NCI-H82 treated with DMSO at 0.1 percent for 48 hours (cell line): ENCODE results near the gene GZMA.

ENCODE experiments used
- DNase-seq: peaks from one replicate; lab custom pipeline; 2025; ENCODE audit not compliant: unreplicated experiment; lab: John Stamatoyannopoulos, UW

Gene GZMA

DNA sequence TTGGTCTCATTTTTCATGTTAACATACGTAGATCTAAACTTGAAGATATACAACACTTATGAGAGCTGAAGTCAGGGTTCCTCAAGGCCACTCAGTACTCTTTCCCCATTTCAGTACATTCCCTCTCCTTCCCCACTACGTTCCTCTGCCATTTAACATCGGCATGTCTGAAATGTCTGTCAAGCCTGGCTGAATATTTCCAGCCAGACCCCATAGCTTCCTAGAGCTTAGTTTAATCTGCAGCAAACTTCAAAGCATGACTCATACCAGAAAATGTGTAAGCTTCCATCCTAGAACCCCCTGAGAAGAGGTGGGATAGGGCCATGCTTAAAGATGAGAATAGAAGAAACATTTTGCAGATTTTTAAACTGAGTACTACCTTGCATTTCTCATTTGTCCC lies 6.2 kb downstream of the GZMA start:
- no peak for DNase-seq

DNA sequence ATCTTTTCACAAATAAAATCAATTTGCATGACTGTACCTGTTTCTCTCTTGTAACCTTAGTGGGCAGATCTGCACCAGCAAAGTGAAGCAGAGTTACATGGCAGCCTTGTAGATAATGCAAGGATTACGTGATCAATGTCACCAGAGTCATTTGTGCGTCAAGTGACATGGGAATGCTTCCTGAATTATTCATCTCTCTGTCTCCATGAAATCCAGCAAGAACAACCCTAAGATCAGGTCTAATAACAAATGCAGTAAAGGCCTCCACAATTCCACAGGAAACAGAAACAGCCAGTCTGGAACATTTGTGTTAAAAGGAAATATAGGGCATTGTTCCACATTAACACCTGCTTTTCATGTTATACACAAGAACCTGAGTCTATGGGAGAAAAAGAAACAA lies 7.8 kb downstream of the GZMA start:
- DNase-seq = no peak

DNA sequence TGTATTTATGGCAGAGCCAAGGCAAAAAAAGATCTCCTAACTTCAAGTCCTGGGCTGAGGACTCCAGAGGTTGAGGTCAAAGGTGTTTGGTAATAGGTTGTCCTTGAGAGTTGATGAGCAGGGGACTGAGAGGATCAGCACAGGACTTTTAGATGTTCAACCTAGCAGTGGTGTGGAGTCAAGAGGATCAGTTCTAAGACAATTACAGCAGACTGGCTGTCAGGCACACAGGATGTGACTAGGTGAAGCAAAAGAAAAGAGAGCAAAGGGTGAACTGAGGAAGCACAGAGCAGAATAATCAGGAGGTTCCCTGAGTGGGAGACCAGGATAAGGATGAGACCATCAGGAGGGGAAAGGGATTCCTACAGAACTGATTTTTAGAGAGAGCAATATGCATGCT lies 10.9 kb downstream of the GZMA start:
- no peak for DNase-seq

DNA sequence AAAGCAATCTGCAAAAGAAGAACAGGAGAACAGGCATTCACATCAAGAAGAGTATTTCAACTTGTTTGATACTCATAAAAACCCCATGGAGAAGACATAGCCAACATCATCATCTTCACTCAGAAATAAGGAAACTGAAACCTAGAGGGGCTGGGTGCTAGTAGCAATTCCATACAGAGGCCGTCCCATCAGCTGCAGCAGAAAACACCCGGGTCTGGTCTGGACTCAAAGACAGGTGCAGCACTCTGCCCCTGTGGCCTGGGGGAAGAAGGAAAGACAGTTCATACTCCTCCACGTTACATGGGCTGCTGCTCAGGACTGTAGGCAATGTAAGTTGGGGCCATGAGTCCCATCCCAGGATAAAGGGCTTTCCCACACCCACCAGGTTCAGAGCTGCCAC lies 11.6 kb downstream of the GZMA start:
- DNase-seq = no peak

DNA sequence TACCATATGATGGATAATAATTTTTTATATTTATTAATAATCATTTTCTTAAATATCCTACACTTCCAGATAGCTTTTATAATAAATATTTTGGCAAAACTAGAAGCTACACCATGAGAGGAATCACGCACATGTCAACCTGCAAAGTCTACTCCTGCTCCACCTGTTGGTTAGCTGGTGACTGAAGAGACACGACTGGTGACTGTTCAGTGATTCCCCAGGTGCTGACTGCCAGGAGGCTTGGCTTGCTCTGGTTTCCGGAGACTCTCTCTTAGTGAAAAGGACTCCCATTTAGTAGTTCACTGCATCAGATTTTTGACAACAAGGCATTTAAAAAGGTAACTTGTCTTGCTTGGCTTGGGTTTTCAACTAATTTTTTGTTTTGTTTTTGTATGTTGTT lies 20.9 kb downstream of the GZMA start:
- DNase-seq = no peak

DNA sequence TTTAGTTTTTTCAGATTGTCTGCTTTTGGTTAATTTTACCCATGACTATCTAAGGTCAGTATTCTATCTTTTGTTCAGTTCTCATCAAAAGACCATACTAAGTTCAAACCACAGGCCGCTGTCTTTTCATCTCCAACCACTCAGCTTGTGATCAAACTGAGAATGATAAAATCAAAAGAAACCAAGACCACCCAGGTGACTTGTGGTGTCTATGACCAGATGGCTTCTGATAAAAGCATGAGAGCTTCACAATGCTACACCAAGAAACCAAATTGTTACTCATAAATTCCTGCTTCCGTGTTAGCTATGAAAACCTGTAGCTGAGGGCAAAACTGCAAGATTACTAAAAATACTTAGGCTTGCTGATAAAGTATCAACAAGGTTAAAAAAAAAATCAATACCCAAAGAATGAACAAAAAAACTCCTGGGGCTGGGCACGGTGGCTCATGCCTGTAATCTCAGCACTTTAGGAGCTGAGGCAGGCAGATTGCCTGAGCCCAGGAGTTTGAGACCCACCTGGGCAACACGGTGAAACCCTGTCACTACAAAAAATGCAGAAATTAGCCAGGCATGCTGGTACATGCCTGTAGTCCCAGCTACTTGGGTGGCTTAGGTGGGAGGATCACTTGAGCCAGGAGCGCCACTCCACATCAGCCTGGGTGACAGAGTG lies 31.7 kb downstream of the GZMA start:
- DNase-seq = no peak

DNA sequence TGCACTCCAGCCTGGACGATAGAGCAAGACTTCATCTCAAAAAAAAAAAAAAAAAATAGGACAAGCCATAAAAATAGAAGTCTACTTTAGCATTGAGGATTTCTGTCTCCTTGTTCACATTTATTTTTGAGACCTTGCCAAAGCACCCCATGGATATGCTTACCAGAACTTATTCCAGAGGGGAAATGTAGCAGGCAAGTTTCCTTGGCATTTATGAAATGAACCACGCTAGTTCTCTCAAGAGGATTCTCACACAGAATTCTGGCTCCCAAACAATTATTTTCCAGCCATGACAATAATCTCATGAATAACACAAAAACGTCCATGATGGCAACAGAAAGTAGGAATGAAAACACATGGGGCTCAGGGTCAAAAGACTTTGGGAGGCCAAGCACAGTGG lies 34.1 kb downstream of the GZMA start:
- no peak for DNase-seq

DNA sequence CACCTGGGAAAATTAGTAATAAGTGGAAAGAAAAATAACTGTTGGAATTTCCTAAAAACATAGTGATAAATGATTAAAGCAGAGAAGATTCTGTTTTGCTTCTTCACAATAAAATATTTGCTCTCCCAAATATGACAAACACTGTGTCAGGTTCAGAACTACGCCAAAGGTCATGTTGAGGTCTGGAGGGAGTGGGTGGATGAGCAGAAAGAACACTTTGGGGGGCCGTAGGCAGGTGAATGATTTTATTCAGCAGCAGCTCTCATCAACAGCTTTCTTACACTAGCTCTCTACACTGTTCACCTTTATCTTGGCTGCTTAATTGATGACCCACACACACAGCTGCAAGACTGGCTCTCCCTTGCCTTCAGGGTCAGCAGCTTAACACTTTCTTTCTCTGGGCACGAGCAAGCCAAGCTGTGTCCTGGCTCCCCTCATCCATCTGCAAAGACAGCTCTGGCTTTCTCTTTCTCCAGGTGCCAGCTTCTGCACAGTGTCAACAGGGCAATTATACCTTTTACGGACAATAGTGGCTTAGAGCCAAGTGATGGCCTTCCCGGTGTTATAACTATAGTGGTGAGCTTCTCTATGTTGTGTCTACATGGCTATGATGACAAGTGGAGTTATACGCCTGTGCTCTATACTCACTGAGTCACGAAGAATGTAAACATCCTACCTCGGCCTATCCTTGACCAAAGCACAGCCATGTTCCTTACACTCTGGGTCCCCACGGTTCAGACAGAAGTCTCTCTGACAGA lies 38.6 kb downstream of the GZMA start:
- DNase-seq = no peak

DNA sequence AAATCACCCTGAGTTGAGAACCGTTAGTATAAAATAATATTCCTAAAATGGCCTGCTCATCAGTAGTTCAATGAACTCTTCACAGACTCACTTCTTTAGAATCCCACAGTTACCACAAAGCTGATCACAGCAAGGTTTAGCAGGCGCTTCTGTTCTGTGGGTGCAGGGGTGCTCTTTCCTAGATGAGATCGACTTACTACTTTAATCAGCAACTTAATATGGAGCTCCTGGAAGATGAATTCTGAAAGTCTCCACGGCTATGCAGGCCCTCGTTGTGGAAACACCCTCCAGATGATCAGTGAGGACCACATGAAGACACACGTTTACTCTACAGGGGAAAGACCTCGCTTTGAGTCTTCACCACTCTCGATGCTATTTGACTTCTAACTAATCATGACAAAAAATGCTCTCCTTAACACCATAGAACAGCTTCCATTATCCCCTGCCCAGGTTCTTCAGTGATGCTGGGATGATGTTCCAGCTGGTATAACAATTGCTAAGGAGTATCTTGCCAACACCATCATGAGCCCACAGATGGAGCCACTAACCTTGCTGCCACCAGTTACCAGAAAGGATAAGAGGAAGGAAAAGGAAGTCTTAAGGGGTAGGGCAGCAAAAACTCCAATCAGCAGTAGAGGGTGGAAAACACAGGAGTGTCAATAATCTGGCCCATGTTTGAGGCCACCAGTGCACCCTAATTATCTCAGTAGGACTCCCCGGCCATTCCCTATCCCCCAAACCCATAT lies 39.7 kb downstream of the GZMA start:
- DNase-seq = no peak

DNA sequence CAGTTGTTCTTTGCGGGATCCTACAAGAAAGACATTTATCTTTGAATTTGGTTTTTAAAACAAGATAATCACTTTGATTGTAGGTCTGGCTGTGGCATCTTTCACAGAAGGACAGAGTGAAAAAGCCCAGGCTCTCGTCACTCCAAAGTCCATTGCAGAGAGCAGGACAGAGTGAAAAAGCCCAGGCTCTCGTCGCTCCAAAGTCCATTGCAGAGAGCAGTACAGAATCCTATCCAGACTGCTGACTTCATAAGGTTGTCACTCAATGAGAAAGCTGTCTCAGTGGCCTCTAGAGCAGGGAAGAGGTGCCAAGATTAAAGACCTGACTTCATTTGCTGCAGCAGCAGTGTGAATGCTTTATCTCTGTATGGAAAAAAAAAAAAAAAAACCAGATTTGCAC lies 41.2 kb downstream of the GZMA start:
- DNase-seq = no peak

DNA sequence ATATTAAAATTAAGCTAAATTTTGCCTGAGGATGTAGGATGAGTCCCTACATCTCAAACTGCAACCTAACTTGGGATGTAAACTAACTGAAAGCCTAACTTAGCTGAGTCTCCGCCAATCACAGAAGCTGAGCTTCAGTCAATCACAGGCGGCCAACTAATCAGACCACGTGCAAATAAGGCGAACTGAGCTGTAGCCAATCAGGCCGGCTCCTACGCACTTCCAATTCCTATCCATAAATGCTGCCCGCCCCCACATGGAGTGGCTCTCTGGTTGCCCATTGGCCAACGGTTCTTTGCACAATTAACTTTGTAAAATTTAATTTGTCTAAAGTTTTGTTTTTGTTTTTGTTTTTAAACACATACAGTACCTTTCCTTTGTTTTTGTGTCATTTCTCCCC lies 43.6 kb downstream of the GZMA start:
- DNase-seq = no peak

DNA sequence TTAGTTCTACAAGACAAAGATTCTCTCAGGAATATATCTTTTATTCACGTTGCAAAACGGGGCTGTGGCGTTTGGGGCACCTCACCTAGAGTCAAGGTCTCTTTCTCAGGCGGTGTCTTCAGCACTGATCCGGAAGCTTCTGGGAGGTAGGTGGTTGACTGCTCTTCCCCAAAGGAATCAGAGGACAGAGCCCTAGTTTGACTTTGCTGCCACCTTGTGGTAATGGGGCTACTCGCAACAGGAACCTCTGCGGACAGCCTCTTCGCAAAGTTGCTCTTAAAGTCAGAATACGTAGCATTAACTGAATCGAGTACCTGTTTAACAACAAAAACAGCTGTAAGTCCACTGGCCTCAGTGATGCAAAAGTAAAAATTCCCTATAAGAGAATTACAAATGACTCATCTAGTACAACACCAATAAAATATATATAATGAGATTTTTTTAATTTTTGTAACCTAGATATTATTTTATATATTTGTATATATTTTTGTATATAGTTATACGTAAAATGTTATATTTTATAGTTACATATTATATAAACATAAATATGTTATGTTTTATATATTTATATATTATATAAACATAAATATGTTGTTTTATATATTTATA lies 44.2 kb downstream of the GZMA start:
- DNase-seq = peak; percentile 57

DNA sequence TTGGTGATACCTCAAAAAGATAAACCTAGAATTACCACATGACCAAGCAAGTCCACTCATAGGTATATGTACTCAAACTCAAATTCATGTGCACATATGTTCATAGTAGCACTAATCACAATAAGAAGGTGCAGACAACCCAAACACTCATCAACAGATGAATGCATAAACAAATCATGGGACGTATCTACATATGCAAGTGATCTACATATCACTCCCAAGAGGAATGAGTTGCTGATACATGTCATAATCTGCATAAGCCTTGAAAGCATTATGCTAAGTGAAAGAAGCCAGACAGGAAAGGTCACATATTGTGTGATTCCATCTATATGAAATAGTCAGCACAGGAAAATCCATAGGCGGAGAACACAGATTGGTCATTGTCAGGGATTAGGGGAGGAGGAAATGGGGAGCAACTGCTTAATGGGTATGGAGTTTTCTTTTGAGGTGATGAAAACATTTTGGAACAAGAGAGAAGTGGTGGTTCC lies 46.9 kb downstream of the GZMA start:
- DNase-seq = no peak

DNA sequence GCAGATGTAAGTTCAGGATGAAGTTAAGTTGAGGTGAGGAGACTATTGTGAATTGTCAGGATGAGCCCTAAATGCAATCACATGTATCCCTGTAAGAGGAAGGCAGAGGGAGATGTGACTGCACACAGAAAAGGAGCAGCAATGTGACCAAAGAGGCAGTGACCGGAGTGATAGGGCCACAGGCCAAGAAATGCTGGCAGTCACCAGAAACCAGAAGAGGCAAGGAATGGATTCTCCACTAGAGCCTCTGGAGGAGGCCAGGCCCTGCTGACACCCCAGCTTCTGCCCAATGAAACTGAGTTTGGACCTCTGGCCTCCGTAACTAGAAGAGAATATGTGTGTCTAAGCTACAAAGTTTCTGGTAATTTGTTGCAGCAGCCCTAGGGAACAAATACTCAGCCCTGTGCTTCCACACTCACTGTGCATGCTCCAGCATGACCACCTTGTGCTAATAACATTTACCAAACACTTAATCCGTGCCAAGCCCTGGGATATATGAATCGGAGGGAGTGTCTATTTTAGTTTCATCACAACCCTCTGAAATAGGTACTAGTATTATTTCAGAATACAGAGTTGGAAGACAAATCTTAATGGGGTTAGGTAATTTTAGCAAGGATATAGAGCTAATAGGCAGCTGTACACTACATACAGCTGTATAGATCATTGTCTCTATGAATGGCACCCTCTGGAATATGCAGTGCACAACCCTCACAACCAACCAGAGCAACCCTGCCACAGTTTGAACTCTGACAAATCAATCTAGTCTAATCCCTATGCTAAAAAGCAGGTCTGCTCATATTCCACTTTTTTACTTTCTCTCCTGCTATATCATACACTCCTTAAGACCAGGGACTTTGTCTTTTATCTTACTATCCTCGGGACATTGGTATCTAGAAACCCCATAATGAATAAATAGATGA lies 49.7 kb downstream of the GZMA start:
- DNase-seq = no peak

DNA sequence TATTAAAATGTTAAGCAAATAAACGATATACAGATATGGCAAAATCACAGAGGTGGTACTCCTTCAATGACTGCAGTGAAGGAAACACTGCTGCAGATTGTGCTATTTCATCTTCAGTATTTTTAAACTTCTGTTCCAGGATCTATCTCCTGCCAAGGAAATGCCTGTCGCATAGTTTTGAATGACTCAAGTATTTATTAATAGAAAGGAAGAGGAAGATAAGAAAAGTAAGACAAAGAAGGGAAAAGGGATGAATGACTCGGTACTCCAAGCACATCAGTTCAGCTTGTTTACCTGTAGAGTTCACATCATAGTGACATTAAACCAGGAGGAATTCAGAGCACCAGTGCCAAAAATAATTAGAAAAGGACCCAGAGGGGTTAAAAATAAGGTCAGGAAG lies 52.4 kb downstream of the GZMA start:
- no peak for DNase-seq
